GM20000 (cell line): ENCODE data around the gene PLAC1.

Source experiments
- DNase-seq: peaks from one replicate; pipeline ENCODE4 v3.0.0; 2012; ENCODE audit warnings: low spot score
- TF ChIP-seq, protein P1 (sequence below): IDR thresholded peaks from 2 replicates; pipeline ENCODE4 v1.5.1; 2012; ENCODE audit warnings: mild to moderate bottlenecking, control low read depth; ENCODE audit errors: extremely low read depth, missing control alignments

PLAC1 gene

DNA sequence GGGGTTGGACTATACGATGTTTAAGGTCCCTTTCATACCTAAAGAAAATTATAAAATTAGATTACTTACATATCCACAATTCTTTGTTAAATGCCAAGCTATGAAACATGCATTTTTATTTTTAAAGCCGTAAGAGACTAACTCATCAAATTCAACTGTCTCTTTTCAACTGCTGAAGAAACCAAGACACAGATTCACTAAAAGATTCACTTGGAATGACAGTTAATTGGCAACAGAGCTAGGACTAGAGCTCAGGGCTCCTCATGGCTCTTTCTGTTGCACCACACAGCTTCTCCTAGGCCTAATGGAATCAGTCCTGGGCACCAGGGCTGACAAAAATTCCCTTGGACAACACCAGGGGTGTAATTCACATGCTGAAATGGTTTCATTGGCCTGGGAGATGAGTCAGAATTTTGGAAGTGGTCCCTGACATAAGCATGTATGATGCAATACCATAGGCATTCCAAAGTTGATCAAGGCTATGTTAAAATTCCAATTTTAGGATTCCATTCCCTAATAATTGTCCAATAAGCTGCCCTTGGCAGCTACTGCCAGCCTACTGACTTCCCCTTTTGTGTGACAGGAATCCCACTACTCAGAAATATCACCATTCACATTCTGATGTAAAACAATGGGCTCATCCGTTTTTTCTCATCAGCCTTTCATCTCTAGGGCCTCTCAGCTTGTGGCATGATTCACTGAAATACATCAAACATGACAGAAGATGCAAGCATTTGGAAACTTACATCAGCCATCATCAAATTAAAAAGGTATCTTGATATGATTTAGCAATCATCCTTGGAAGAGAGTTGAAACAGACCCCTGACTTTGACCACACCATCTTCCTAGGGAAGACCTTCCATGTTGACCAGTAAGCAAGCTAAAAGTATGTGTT, 54.2 kb downstream of the PLAC1 start:
- DNase-seq = no peak

DNA sequence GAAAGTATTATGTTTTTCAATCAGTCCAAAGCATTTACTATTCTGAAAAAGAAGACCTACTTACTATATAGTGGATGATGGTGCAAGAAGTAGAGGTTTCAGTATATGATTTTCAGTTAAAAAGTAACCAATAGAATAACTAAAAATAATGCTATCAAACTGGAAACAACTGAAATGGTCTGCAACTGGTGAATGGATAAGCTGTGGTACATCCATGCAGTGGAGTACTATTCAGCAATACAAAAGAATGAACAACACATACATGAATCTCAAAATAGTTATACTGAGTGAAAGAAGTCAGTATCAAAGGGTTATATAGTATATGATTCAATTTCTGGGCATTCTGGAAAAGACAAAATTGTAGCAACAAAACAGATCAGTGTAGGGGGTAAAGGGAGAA, 55.9 kb downstream of the PLAC1 start:
- DNase-seq = no peak
- TF ChIP-seq, protein P1, sequence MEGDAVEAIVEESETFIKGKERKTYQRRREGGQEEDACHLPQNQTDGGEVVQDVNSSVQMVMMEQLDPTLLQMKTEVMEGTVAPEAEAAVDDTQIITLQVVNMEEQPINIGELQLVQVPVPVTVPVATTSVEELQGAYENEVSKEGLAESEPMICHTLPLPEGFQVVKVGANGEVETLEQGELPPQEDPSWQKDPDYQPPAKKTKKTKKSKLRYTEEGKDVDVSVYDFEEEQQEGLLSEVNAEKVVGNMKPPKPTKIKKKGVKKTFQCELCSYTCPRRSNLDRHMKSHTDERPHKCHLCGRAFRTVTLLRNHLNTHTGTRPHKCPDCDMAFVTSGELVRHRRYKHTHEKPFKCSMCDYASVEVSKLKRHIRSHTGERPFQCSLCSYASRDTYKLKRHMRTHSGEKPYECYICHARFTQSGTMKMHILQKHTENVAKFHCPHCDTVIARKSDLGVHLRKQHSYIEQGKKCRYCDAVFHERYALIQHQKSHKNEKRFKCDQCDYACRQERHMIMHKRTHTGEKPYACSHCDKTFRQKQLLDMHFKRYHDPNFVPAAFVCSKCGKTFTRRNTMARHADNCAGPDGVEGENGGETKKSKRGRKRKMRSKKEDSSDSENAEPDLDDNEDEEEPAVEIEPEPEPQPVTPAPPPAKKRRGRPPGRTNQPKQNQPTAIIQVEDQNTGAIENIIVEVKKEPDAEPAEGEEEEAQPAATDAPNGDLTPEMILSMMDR = no peak

More for the DNA sequence above, 54.2 kb downstream of the PLAC1 start:
- TF ChIP-seq, protein P1 = no peak

DNA sequence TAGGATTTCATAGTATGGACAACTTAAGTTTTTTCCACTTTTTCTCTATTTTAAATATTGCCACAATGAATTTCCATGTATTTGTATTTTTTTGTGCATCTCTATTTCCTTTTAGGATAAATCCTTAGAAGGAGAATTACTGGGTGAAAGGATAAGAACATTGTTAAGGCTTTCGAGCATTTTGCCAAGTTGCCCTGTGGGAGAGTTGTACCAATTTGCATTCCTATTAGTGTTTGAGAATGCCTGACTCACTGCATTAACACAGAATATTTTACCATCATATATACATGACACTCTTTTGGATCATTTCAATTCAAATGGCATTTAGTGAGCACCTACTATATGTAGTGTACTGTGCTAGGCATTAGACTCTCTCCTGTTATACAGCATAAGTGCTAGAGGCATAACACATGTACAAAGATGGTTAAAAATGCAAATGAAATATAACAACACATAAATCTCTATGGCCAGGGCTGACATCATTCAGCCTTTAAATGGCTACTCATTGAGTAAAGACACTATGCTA, 57.0 kb downstream of the PLAC1 start:
- TF ChIP-seq, protein P1 = no peak
- no peak for DNase-seq

DNA sequence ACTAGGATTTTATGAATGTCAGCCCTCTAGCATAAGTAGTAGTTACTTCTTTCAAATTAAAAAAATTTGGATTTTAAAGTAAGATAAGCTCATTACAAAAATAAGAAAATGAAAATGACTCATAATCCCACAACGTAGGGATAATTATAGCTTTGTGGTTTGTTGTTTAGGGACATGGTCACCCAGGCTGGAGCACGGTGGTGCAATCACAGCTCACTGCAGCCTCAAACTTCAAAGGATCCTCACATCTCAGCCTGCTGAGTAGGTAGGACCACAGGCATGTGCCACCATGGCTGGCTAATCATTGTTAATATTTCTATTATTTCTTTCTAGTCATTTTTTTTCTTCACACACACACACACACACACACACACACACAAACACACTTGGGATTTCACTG, 57.6 kb downstream of the PLAC1 start:
- TF ChIP-seq, protein P1 = no peak
- DNase-seq = no peak

DNA sequence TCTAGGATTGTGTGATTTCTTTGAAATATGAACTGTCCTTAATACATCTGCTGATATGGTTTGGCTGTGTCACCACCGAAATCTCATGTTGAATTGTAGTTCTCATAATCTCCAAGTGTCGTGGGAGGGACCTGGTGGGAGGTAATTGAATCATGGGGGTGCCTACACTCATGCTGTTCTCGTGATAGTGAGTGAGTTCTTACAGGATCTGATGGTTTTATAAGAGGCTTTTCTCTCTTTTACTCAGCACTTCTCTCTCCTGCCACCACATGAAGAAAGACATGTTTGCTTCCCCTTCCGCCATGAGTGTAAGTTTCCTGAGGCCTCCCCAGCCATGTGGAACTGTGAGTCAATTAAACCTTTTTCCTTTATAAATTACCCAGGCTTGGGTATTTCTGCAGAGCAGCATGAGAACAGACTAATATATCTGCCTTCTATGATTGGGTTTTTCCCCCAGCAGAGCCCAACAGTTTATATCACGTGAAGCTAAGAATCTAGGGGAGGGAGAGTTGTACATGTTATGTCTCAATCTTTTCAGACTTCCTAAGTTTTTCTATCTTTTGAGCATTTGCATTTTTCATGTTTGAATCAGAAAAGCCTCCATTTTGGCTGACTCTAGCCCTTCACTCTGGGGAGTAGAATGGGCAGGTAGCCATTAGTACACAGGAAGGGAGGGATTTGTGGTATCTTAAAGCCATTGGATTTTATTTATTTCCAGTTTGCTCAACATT, 58.9 kb downstream of the PLAC1 start:
- TF ChIP-seq, protein P1 = no peak
- DNase-seq = no peak

DNA sequence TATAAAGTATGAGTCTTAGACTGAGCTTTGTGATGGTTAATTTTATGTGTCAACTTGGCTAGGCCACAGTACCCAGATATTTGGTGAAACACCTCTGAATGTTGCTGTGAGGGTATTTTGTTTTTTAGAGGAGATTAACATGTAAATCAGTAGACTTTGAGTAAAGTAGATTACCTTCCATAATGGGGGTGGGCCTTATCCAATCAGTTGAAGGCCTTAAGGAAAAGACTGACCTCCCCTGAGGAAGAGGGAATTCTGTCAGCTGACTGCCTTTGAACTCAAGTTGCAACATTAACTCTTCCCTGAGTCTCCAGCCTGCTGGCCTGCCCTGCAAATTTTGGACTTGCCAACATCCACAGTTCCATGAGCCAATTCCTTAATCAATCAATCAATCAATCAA, 66.0 kb downstream of the PLAC1 start:
- DNase-seq = no peak

More for the DNA sequence above, 66.0 kb downstream of the PLAC1 start:
- TF ChIP-seq, protein P1 = no peak
